ENCODE data around the gene USP36.

USP36 gene

DNA sequence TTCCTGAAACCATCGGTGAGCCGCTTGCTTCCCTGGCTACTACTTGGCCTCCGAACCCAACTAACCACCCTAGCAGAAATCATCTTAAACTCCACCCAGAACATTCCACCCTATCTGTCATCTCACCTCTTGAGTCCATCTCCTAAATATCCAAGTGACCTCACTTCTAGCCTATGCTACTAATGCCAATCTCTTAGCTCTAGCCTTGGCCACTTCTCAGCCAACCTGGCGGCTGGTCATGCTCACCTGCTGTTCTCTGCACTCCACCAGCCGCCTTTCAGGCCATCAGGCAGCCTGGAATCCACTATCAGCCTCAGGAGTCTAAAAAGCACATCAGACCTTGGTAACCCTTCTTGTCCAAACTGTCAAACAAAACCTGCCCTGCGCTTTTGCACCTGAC, 46.6 kb downstream of the USP36 start:
- Histone ChIP-seq H3K27me3 (ENCODE audit: control insufficient read depth, insufficient read depth, low read length, poor library complexity, severe bottlenecking) (no peaks in the 10 kb centered on the region), H3K27ac (ENCODE audit: insufficient read depth, low read depth, low read length, poor library complexity, severe bottlenecking) (no peak overlapping the region), H3K4me3 (ENCODE audit: insufficient read depth, low read depth, low read length) (no peak overlapping the region), H3K9me3 (ENCODE audit: control insufficient read depth, low read length) (no peaks in the 10 kb centered on the region), H3K4me1 (ENCODE audit: control insufficient read depth, insufficient read depth, low read length) (no peaks in the 10 kb centered on the region), H3K36me3 (ENCODE audit: control insufficient read depth, insufficient read depth, low read length) (peaks cover 21% of the 10 kb centered on the region)
- WGBS, 2 experiments: 84 to 87% methylated on average over 6 of the region's 6 CpGs

DNA sequence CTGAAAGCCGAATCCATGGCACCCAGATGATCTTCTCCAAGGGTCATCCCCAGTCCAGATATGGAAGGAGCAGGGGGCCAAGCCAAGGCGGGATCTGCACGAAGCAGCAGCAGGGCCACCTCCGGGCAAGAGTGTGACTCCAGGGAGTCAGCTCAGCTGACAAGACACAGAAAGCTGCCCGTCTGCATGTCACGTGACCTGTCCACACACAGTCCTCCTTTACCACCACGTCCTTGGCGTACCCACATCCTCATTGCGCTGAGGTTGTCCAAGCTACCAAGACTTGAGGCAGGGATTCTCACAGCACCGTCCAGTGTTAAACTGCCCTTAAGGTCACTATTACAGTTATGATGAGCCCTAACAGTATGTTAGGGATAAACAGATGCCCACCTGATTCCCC, 47.2 kb downstream of the USP36 start:
- H3K4me3 ChIP-seq (ENCODE audit: insufficient read depth, low read depth, low read length): no peak overlapping the region
- no peaks in the 10 kb centered on the region for H3K9me3 ChIP-seq (ENCODE audit: control insufficient read depth, low read length)
- H3K36me3 ChIP-seq (ENCODE audit: control insufficient read depth, insufficient read depth, low read length): peaks cover 20% of the 10 kb centered on the region
- no peaks in the 10 kb centered on the region for H3K27me3 ChIP-seq (ENCODE audit: control insufficient read depth, insufficient read depth, low read length, poor library complexity, severe bottlenecking)
- peak overlapping the region; percentile 26 for H3K27ac ChIP-seq (ENCODE audit: insufficient read depth, low read depth, low read length, poor library complexity, severe bottlenecking)
- WGBS, 2 experiments: 90% methylated on average over 10 of the region's 10 CpGs
- no peaks in the 10 kb centered on the region for H3K4me1 ChIP-seq (ENCODE audit: control insufficient read depth, insufficient read depth, low read length)

DNA sequence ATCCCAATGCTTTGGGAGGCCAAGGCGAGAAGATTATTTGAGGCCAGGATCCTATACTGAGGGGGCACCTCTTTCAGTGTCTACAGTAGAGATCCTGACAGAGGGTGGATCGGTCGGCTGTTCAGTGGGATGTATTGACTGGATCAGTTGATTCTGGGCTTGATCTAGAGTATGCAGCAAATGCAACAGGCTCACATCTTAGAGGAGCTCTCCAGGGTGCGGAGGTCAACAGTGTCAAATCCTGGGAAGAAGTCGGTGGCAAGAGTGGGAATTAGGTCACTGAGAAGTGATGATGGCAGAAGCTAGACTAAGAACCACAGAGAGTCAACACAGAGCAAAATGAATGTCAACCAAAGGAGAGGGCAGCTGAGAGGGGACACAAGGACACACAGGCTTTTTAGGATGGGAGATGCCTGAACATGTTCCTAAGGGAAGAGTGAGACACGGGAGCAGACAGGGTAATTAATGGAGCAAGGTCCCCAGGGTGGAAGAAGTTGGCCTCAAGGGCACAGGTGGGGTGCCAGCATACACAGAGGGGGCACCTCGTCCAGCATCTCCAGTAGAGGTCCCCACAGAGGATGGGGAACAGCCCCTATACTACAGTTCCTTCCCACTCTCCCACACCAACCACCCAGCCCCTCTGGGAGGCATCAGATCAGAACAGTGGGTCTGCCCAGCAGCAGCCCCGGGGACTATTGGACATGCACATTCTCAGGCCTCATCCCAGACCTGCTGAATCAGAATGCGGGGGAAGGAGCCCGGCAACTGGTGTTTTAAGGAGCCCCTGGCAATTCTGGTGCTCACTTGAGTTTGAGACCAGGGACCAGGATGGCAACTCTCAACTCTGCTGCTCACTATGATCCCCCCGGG, 48.5 kb downstream of the USP36 start:
- H3K36me3 ChIP-seq (ENCODE audit: control insufficient read depth, insufficient read depth, low read length): peaks cover 7% of the 10 kb centered on the region
- no peaks in the 10 kb centered on the region for H3K27me3 ChIP-seq (ENCODE audit: control insufficient read depth, insufficient read depth, low read length, poor library complexity, severe bottlenecking)
- H3K4me3 ChIP-seq (ENCODE audit: insufficient read depth, low read depth, low read length): no peak overlapping the region
- H3K27ac ChIP-seq (ENCODE audit: insufficient read depth, low read depth, low read length, poor library complexity, severe bottlenecking): peak overlapping the region; percentile 16
- H3K4me1 ChIP-seq (ENCODE audit: control insufficient read depth, insufficient read depth, low read length): no peaks in the 10 kb centered on the region
- H3K9me3 ChIP-seq (ENCODE audit: control insufficient read depth, low read length): no peaks in the 10 kb centered on the region
- WGBS, 2 experiments: 92 to 94% methylated on average over 11 of the region's 11 CpGs

DNA sequence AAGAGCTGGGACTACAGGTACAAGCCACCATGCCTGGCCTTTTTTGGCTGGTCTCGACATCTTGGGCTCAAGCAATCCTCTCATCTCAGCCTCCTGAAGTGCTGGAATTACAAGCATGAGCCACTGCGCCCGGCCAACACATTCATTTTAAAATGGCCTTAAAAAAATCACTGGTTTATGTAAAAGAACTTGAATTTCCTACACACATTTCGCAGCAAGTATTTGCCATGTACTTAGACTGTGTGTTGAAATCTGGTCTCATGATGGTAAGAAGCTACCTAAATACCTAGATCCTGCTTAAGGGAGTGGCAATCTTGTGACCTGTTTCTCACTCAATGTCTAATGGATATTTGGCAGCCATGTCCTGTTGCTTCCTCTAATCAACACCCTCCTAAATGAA, 50.1 kb downstream of the USP36 start:
- H3K9me3 ChIP-seq (ENCODE audit: control insufficient read depth, low read length): no peaks in the 10 kb centered on the region
- H3K27ac ChIP-seq (ENCODE audit: insufficient read depth, low read depth, low read length, poor library complexity, severe bottlenecking): no peak overlapping the region
- H3K36me3 ChIP-seq (ENCODE audit: control insufficient read depth, insufficient read depth, low read length): peaks cover under 1% of the 10 kb centered on the region
- H3K27me3 ChIP-seq (ENCODE audit: control insufficient read depth, insufficient read depth, low read length, poor library complexity, severe bottlenecking): no peaks in the 10 kb centered on the region
- H3K4me3 ChIP-seq (ENCODE audit: insufficient read depth, low read depth, low read length): no peak overlapping the region
- no peaks in the 10 kb centered on the region for H3K4me1 ChIP-seq (ENCODE audit: control insufficient read depth, insufficient read depth, low read length)
- 93 to 96% methylated on average over 4 of the region's 4 CpGs for WGBS, 2 experiments

DNA sequence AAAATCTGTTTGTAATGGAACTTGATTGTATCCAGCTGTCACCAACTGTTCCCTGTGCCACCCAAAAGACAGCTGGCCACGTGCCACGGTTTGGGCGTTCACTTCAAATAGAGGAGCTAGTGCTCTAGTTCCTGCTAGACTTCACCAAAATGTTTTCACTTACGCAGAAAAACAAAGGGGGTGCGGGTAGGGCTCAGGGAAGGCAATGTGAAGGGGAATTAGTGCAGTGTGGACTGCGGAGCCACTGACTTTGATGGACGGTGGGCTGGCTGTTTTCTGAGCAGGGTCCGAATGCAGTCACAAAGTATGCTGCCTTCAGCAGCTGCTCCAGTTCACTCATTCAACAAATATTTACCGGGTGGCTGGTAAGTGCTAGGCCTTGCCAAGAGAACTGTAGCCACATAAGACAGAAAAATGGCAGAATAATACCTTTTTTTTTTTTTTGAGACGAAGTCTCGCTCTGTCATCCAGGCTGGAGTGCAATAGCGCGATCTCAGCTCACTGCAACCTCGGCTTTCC, 50.9 kb downstream of the USP36 start:
- Histone ChIP-seq H3K9me3 (ENCODE audit: control insufficient read depth, low read length) (no peaks in the 10 kb centered on the region), H3K4me3 (ENCODE audit: insufficient read depth, low read depth, low read length) (no peak overlapping the region), H3K4me1 (ENCODE audit: control insufficient read depth, insufficient read depth, low read length) (no peaks in the 10 kb centered on the region), H3K27me3 (ENCODE audit: control insufficient read depth, insufficient read depth, low read length, poor library complexity, severe bottlenecking) (no peaks in the 10 kb centered on the region), H3K27ac (ENCODE audit: insufficient read depth, low read depth, low read length, poor library complexity, severe bottlenecking) (no peak overlapping the region), H3K36me3 (ENCODE audit: control insufficient read depth, insufficient read depth, low read length) (no peaks in the 10 kb centered on the region)
- WGBS, 2 experiments: 92 to 94% methylated on average over 14 of the region's 14 CpGs

DNA sequence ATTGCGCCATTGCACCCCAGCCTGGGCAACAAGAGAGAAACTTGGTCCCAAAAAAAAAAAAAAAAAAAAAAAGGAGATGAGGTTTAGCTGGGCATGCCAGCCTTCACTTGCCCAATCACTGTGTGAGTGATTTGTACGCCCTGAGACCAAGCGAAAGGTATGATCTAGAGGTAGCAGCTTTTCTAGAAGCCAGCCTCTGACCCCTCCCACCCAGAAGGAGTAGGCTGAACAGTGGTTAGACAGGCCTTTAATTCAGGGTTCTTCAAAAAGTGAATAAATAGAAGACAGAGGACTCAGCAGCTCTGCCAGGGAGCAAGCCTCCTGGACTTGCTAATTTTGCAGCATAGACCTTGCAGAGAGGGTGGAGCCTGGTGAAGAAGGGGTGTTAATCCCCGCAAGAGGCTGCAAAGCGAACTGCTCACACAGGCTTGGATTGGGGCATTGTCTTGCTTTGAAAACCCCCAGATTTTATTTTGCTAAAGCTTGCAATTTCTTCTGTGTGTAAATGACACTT, 51.4 kb downstream of the USP36 start:
- Histone ChIP-seq H3K27me3 (ENCODE audit: control insufficient read depth, insufficient read depth, low read length, poor library complexity, severe bottlenecking) (no peaks in the 10 kb centered on the region), H3K4me3 (ENCODE audit: insufficient read depth, low read depth, low read length) (no peak overlapping the region), H3K9me3 (ENCODE audit: control insufficient read depth, low read length) (no peaks in the 10 kb centered on the region), H3K4me1 (ENCODE audit: control insufficient read depth, insufficient read depth, low read length) (no peaks in the 10 kb centered on the region), H3K27ac (ENCODE audit: insufficient read depth, low read depth, low read length, poor library complexity, severe bottlenecking) (no peak overlapping the region), H3K36me3 (ENCODE audit: control insufficient read depth, insufficient read depth, low read length) (no peaks in the 10 kb centered on the region)
- 87 to 92% methylated on average over 5 of the region's 5 CpGs for WGBS, 2 experiments

DNA sequence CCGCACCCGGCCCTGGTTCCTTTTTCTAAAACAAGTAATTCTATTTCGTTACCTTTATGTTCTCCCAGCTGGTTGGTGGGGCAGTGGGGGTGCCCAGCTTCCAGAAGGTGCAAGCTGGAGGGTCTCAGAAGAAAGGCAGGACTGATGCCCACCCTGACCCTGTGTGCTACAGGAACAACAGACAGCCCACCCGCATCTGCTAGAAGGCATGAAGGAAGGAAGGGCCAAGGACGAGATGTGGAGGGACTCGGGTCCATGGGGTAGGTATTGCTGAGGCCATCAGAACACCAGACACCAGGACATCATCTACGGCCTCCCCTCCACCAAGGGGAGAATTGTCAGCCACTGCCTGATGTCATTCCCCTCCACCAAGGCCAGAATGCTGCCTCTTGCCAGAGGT, 52.2 kb downstream of the USP36 start:
- Histone ChIP-seq H3K4me3 (ENCODE audit: insufficient read depth, low read depth, low read length) (no peak overlapping the region), H3K27me3 (ENCODE audit: control insufficient read depth, insufficient read depth, low read length, poor library complexity, severe bottlenecking) (no peaks in the 10 kb centered on the region), H3K27ac (ENCODE audit: insufficient read depth, low read depth, low read length, poor library complexity, severe bottlenecking) (no peak overlapping the region), H3K4me1 (ENCODE audit: control insufficient read depth, insufficient read depth, low read length) (no peaks in the 10 kb centered on the region), H3K36me3 (ENCODE audit: control insufficient read depth, insufficient read depth, low read length) (no peaks in the 10 kb centered on the region), H3K9me3 (ENCODE audit: control insufficient read depth, low read length) (no peaks in the 10 kb centered on the region)
- 84 to 89% methylated on average over 7 of the region's 7 CpGs for WGBS, 2 experiments

DNA sequence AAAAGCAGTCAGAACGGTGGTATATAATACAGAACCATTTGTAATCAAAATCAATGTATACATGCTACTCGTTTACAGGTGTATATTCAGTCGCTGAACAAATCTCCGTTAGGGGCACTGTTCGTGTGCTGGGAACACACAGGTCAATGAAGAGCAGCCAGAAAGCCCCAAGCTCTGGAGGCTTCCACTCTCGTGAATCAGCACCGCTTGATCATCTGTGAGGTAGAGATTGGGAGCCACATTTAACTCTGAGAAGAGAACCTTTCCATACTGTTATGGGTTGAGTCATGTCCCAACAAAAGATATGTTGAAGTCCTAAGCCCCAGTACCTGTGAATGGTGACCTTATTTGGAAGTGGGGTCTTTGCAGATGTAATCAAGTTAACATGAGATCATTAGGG, 53.2 kb downstream of the USP36 start:
- 83 to 88% methylated on average over 6 to 7 of the region's 7 CpGs for WGBS, 2 experiments
- Histone ChIP-seq H3K27me3 (ENCODE audit: control insufficient read depth, insufficient read depth, low read length, poor library complexity, severe bottlenecking) (no peaks in the 10 kb centered on the region), H3K27ac (ENCODE audit: insufficient read depth, low read depth, low read length, poor library complexity, severe bottlenecking) (no peak overlapping the region), H3K4me1 (ENCODE audit: control insufficient read depth, insufficient read depth, low read length) (no peaks in the 10 kb centered on the region), H3K36me3 (ENCODE audit: control insufficient read depth, insufficient read depth, low read length) (no peaks in the 10 kb centered on the region), H3K4me3 (ENCODE audit: insufficient read depth, low read depth, low read length) (no peak overlapping the region), H3K9me3 (ENCODE audit: control insufficient read depth, low read length) (no peaks in the 10 kb centered on the region)

DNA sequence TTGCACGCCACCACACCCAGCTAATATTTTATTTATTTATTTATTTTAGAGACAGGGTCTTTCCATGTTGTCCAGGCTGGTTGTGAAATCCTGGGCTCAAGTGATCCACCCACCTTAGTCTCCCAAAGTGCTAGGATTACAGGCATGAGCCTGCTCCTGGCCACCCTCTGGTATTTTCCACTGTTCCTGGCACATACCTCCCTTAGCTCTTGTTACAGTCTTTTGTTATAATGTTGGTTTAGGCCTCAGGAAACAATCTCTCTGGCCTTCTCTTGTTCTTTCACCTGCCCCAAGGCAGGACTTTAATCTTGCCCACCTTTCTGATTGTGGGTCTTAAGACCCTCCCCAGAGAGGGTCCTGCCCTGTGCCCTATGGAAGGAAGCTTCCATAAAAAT, 55.0 kb downstream of the USP36 start:
- Histone ChIP-seq H3K36me3 (ENCODE audit: control insufficient read depth, insufficient read depth, low read length) (no peaks in the 10 kb centered on the region), H3K4me3 (ENCODE audit: insufficient read depth, low read depth, low read length) (no peak overlapping the region), H3K27me3 (ENCODE audit: control insufficient read depth, insufficient read depth, low read length, poor library complexity, severe bottlenecking) (peaks cover 4% of the 10 kb centered on the region), H3K9me3 (ENCODE audit: control insufficient read depth, low read length) (no peaks in the 10 kb centered on the region), H3K27ac (ENCODE audit: insufficient read depth, low read depth, low read length, poor library complexity, severe bottlenecking) (no peak overlapping the region), H3K4me1 (ENCODE audit: control insufficient read depth, insufficient read depth, low read length) (no peaks in the 10 kb centered on the region)
- WGBS, 2 experiments: 100% methylated on average over 1 of the region's 1 CpG; no CpG with 5 or more reads in 1 of the 2 experiments

DNA sequence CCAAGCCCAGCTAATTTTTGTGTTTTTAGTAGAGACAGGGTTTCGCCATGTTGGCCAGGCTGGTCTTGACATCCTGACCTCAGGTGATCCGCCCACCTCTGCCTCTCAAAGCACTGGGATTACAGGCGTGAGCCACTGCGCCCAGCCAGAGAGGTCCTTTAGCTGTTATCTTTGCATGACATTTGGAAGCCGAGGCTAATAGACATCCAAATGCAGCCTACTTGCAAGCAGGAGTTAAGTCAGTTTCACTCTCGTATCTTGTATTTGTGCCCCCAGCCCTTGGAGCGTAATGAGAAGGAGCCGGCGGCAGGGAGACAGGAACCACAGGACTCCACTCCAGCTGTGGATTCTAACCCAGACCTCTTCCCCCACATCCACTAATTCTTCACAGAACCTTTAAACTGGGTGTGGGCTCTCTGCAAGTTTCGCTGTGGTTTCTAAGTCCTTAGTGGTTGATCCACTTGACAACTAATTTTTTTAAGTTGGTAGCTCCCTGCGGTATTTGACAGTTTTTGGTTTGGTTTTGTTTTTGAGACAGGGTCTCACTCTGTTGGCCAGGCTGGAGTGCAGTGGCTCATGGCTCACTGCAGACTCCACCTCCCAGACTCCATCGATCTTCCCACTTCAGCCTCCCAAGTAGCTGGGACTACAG, 55.5 kb downstream of the USP36 start:
- H3K4me1 ChIP-seq (ENCODE audit: control insufficient read depth, insufficient read depth, low read length): peaks cover 5% of the 10 kb centered on the region
- no peak overlapping the region for H3K4me3 ChIP-seq (ENCODE audit: insufficient read depth, low read depth, low read length)
- peaks cover 4% of the 10 kb centered on the region for H3K27me3 ChIP-seq (ENCODE audit: control insufficient read depth, insufficient read depth, low read length, poor library complexity, severe bottlenecking)
- WGBS, 2 experiments: 91 to 93% methylated on average over 12 of the region's 12 CpGs
- H3K36me3 ChIP-seq (ENCODE audit: control insufficient read depth, insufficient read depth, low read length): no peaks in the 10 kb centered on the region
- H3K27ac ChIP-seq (ENCODE audit: insufficient read depth, low read depth, low read length, poor library complexity, severe bottlenecking): no peak overlapping the region
- no peaks in the 10 kb centered on the region for H3K9me3 ChIP-seq (ENCODE audit: control insufficient read depth, low read length)
